GM12878 (cell line): ENCODE results near the gene SERPINB6. TPM values are rescaled to one million over a fixed set of nuclear protein-coding genes. Genes with fewer than 3 reads are reported as not detected.

Source experiments
- ATAC-seq: fragments of 200-7000 bp; cut with Tn5 transposase; 3 replicates; pipeline ENCODE4 v1.9.1; 2020; ENCODE audit warnings: mild to moderate bottlenecking, moderate library complexity
- BruUV-seq: library from RNA; stranded (reverse); fragments of 400-500 nt; replicated peaks from 2 replicates; lab custom pipeline; 2021; lab: Mats Ljungman, UMichigan
- CTCF ChIA-PET: fragments of 300-600 bp; sonication (Branson Sonifier 250); formaldehyde crosslinking; extraction: SDS; loops from one replicate; lab custom pipeline; 2021; ENCODE audit warnings: inconsistent platforms; lab: Yijun Ruan, JAX
- POLR2A ChIA-PET: fragments of 350-600 bp; formaldehyde crosslinking; extraction: SDS; loops from one replicate; lab custom pipeline; 2021; ENCODE audit warnings: inconsistent platforms; lab: Charles Lee
- RAD21 ChIA-PET: fragments of 300-600 bp; sonication (Branson Sonifier 250); formaldehyde crosslinking; loops from one replicate; lab custom pipeline; 2023; ENCODE audit warnings: antibody characterized with exemption; ENCODE audit not compliant: unreplicated experiment; lab: Charles Lee
- SMC1A ChIA-PET: fragments of 300-600 bp; sonication (Branson Sonifier 250); formaldehyde crosslinking; loops from one replicate; lab custom pipeline; 2023; ENCODE audit not compliant: unreplicated experiment, uncharacterized antibody; lab: Charles Lee
- DNase-seq: peaks from one replicate; pipeline ENCODE4 v3.0.0-alpha.2; 2011; ENCODE audit warnings: low read depth, low spot score
- FAIRE-seq: peaks from 3 replicates; lab custom pipeline; 2011; peaks lifted over from hg19 to GRCh38; lab: Jason Lieb, UNC
- H2AFZ ChIP-seq: 2 replicates; pipeline ENCODE4 v1.6.0; 2011; ENCODE audit warnings: low read depth, low read length, control low read depth; ENCODE audit not compliant: control insufficient read depth
- H3K27ac ChIP-seq: 2 replicates; pipeline ENCODE4 v1.5.1; 2011; ENCODE audit warnings: control low read depth; ENCODE audit not compliant: control insufficient read depth, insufficient read depth
- H3K27me3 ChIP-seq, 2 experiments: replicated peaks in 1 of 2; 2 replicates each; pipeline versions ENCODE4 v1.6.0 to v1.6.1; 2011; ENCODE audit warnings: low read length in 1 of 2; ENCODE audit not compliant: control insufficient read depth in 2 of 2, insufficient read depth in 2 of 2
- H3K36me3 ChIP-seq, 2 experiments: 2 replicates each; pipeline ENCODE4 v1.5.1; 2011; ENCODE audit warnings: low read length in 1 of 2; ENCODE audit not compliant: control insufficient read depth in 2 of 2, insufficient read depth in 2 of 2
- H3K4me1 ChIP-seq: 2 replicates; pipeline ENCODE4 v1.6.1; 2011; ENCODE audit warnings: mild to moderate bottlenecking, low read length, moderate library complexity, mixed read lengths; ENCODE audit not compliant: control insufficient read depth, insufficient read depth
- H3K4me2 ChIP-seq: 2 replicates; pipeline ENCODE4 v1.6.0; 2011; ENCODE audit warnings: control low read depth; ENCODE audit not compliant: control insufficient read depth, insufficient read depth
- H3K4me3 ChIP-seq: fragments of 200-600 bp; sonication (generic); 2 replicates; pipeline ENCODE4 v1.5.1; 2016
- H3K79me2 ChIP-seq: 2 replicates; pipeline ENCODE4 v1.6.0; 2011; ENCODE audit warnings: low read length; ENCODE audit not compliant: control insufficient read depth, insufficient read depth
- H3K9ac ChIP-seq: 2 replicates; pipeline ENCODE4 v1.8.0; 2011; ENCODE audit warnings: low read length, control low read depth, mixed read lengths; ENCODE audit not compliant: control insufficient read depth, insufficient read depth
- H3K9me3 ChIP-seq: replicated peaks from 3 replicates; pipeline ENCODE4 v1.5.1; 2011; ENCODE audit warnings: mild to moderate bottlenecking, low read length; ENCODE audit not compliant: control insufficient read depth, insufficient read depth
- H4K20me1 ChIP-seq: 2 replicates; pipeline ENCODE4 v1.6.0; 2011; ENCODE audit not compliant: control insufficient read depth, insufficient read depth
- CBX3 ChIP-seq: fragments of 200-600 bp; sonication (generic); IDR thresholded peaks from 2 replicates; pipeline ENCODE4 v1.6.1; 2016; ENCODE audit warnings: low read depth, borderline replicate concordance
- ETV6 ChIP-seq, 2 experiments: fragments of 450-650 bp in 1 of 2; IDR thresholded peaks in 1 of 2; conservative IDR thresholded peaks in 1 of 2; 2 replicates each; pipeline ENCODE4 v1.6.1; 2014; ENCODE audit warnings: antibody characterized with exemption in 1 of 2, borderline replicate concordance in 1 of 2, low read depth in 1 of 2, mild to moderate bottlenecking in 1 of 2, moderate library complexity in 1 of 2
- EZH2 ChIP-seq: IDR thresholded peaks from 2 replicates; pipeline ENCODE4 v1.6.1; 2012; ENCODE audit warnings: low read depth, mild to moderate bottlenecking, control low read depth, inconsistent platforms, low read length, borderline replicate concordance; ENCODE audit not compliant: control insufficient read depth
- GABPA ChIP-seq: IDR thresholded peaks from 2 replicates; pipeline ENCODE4 v1.6.1; 2014; ENCODE audit warnings: antibody characterized with exemption, low read depth, mild to moderate bottlenecking, inconsistent platforms
- HDGF ChIP-seq: fragments of 450-650 bp; IDR thresholded peaks from 2 replicates; pipeline ENCODE4 v1.6.1; 2016; ENCODE audit warnings: antibody characterized with exemption
- LARP7 ChIP-seq: fragments of 450-650 bp; IDR thresholded peaks from 2 replicates; pipeline ENCODE4 v1.6.1; 2017; ENCODE audit warnings: mild to moderate bottlenecking
- NBN ChIP-seq: fragments of 450-650 bp; IDR thresholded peaks from 2 replicates; pipeline ENCODE4 v1.6.1; 2016
- PAX5 ChIP-seq: IDR thresholded peaks from 2 replicates; pipeline ENCODE4 v1.6.1; 2011; ENCODE audit warnings: low read depth, low read length, borderline replicate concordance
- POLR2AphosphoS5 ChIP-seq: IDR thresholded peaks from 2 replicates; pipeline ENCODE4 v1.6.1; 2011; ENCODE audit warnings: mild to moderate bottlenecking, low read length, inconsistent platforms
- RB1 ChIP-seq: fragments of 450-650 bp; formaldehyde crosslinking; IDR thresholded peaks from 2 replicates; pipeline ENCODE4 v1.6.1; 2017; ENCODE audit warnings: mild to moderate bottlenecking, borderline replicate concordance
- SIX5 ChIP-seq: IDR thresholded peaks from 2 replicates; pipeline ENCODE4 v1.6.1; 2011; ENCODE audit warnings: mild to moderate bottlenecking, low read depth, low read length, moderate library complexity; ENCODE audit not compliant: severe bottlenecking
- SRF ChIP-seq, 2 experiments: IDR thresholded peaks; 2 replicates each; pipeline ENCODE4 v1.6.1; 2011; ENCODE audit warnings: low read depth in 2 of 2, low read length in 2 of 2, mild to moderate bottlenecking in 1 of 2, moderate library complexity in 1 of 2
- STAT3 ChIP-seq: IDR thresholded peaks from 2 replicates; pipeline ENCODE4 v1.6.1; 2011; ENCODE audit warnings: low read depth, low read length, improper control_type of control experiment
- SUPT20H ChIP-seq: IDR thresholded peaks from 2 replicates; pipeline ENCODE4 v1.6.1; 2011; ENCODE audit warnings: low read depth, mild to moderate bottlenecking, low read length, moderate library complexity, borderline replicate concordance; ENCODE audit not compliant: control insufficient read depth
- SUZ12 ChIP-seq: fragments of 200-600 bp; sonication (generic); IDR thresholded peaks from one replicate; pipeline ENCODE4 v1.6.1; 2018; ENCODE audit warnings: antibody characterized with exemption, mild to moderate bottlenecking; ENCODE audit not compliant: unreplicated experiment
- TCF7 ChIP-seq: IDR thresholded peaks from 2 replicates; pipeline ENCODE4 v1.6.1; 2014; ENCODE audit warnings: antibody characterized with exemption, borderline replicate concordance
- ZNF207 ChIP-seq: fragments of 450-650 bp; IDR thresholded peaks from 2 replicates; pipeline ENCODE4 v1.6.1; 2014; ENCODE audit warnings: antibody characterized with exemption, mild to moderate bottlenecking, borderline replicate concordance
- ZZZ3 ChIP-seq: IDR thresholded peaks from 2 replicates; pipeline ENCODE4 v1.6.1; 2011; ENCODE audit warnings: low read depth; ENCODE audit not compliant: control insufficient read depth, insufficient read length
- WGBS: methylation state at CpG from one replicate; pipeline ENCODE4 v1.1.6; 2016; ENCODE audit warnings: low lambda C conversion rate; ENCODE audit not compliant: insufficient replicate concordance, insufficient coverage; ENCODE audit errors: missing lambda C conversion rate; 5-methylcytosine and 5-hydroxymethylcytosine counted together
- in situ Hi-C: fragments of 300-500 bp; cut with MboI; formaldehyde crosslinking; loops from 9 replicates; pipeline ENCODE4 v1.14.3; 2018; ENCODE audit warnings: mixed read lengths
- intact Hi-C: fragments of 100-400 bp; cut with micrococcal nuclease; formaldehyde crosslinking; loops from one replicate; pipeline ENCODE4 v1.14.2; 2022; ENCODE audit not compliant: unreplicated experiment
- polyA plus RNA-seq, 11 experiments: library from polyadenylated mRNA; depleted of rRNA in 4 of 11; unstranded in 6 of 11; stranded (reverse) in 5 of 11; fragments of >200 nt; fragmentation: Nextera tagmentation in 4 of 11; fragmentation: Illumina TruSeq in 1 of 11; extraction: Ambion mirVana in 4 of 11; extraction: Trizol in 1 of 11; gene quantifications; 1 replicate in 1 of 11; 2 replicates in 10 of 11; pipeline versions ENCODE4 v1.2.1 to v1.2.3, GENCODE V29; 2011 to 2016; ENCODE audit warnings: inconsistent platforms in 2 of 11, missing spikeins in 2 of 11, low read depth in 1 of 11
- total RNA-seq, 4 experiments: library from RNA; depleted of rRNA in 3 of 4; stranded (reverse); fragments of >200 nt in 3 of 4; fragmentation: Illumina TruSeq in 1 of 4; extraction: Trizol in 1 of 4; gene quantifications; 2 replicates each; pipeline versions ENCODE4 v1.2.1 to v1.2.3, GENCODE V29; 2013 to 2021
- TF ChIP-seq, protein P1 (sequence below): IDR thresholded peaks from 2 replicates; pipeline ENCODE4 v1.6.1; 2012; ENCODE audit warnings: low read depth, low read length, improper control_type of control experiment
- TF ChIP-seq, protein P2 (sequence below): fragments of 450-650 bp; IDR thresholded peaks from 2 replicates; pipeline ENCODE4 v1.6.1; 2016; ENCODE audit warnings: mild to moderate bottlenecking

SERPINB6 gene
- total and polyA plus RNA-seq, 10 of the 15 experiments (the other 5 are each of a cell fraction or from before 2014, with no cell fraction given): 0.37 to 2.2 (median 0.68) TPM; not detected in 1

DNA sequence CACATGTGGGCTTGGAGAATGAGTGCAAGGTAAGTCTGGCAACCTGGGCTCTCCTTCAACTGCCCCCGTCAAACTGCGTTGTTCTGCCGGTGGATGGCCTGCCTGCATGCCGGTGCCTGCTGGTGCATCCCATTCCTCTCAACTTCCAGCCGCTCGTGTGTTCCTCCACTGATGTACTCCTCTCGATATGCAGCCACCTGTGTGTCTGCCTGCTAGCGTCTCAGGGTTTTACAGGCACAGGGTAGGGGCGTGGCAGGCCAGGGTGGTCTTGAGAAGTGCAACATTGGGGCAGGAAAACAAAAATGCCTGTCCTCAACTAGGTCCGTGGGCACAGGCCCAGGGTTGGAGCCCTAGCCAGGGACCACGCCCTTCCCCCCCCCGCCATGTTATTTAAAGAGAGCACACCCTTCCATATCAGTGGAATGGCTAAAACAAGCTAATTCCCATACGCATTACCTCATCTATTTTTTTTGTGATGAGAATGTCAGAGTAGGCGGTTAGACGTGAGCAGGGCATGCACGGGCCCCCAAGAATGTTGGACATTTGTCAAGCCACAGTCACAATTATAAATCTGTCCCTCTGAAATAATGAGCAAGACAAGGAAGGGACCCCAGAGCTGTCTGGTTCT, 33.2 kb downstream of the SERPINB6 start:
- no peak for DNase-seq
- ChIA-PET POLR2A (interaction anchor here (0.6 kb wide), 1 partner anchor 15 kb away, joined by 3 read pairs; no protein-coding TSS in a partner anchor), RAD21 (interaction anchor here (8.5 kb wide), 1 partner anchor 147 kb away, joined by 74 read pairs; no protein-coding TSS in a partner anchor), SMC1A (interaction anchor here (0.8 kb wide), 1 partner anchor 14 kb away, joined by 3 read pairs; no protein-coding TSS in a partner anchor), CTCF (interaction anchor here (1.7 to 12.7 kb wide), 2 partner anchors 92 to 97 kb away, joined by 5 to 193 read pairs; partner anchors contain the start of gene SERPINB1)
- peaks cover 31% of the 10 kb centered on the region for H3K4me1 ChIP-seq
- in situ Hi-C loops (loop anchor here (5.0 to 25.0 kb wide), 2 partner anchors 81 to 1351 kb away; no protein-coding TSS in a partner anchor), intact Hi-C loops (no loop called here)
- BruUV-seq: no TSS peak
- FAIRE-seq: no peak
- no peak overlapping the region for H3K4me3 ChIP-seq
- H3K4me2 ChIP-seq: no peak overlapping the region
- no peaks in the 10 kb centered on the region for H4K20me1 ChIP-seq
- ATAC-seq: no peak
- H3K9me3 ChIP-seq: peaks cover 28% of the 10 kb centered on the region
- H3K9ac ChIP-seq: no peak overlapping the region
- H3K36me3 ChIP-seq: no peaks in the 10 kb centered on the region
- no peaks in the 10 kb centered on the region for H3K79me2 ChIP-seq
- H3K27ac ChIP-seq: no peak overlapping the region
- TF ChIP-seq TCF7 (no peak), PAX5 (no peak), HDGF (no peak), CBX3 (no peak), ZNF207 (no peak), SUZ12 (no peak), ZZZ3 (no peak), LARP7 (no peak), STAT3 (no peak), POLR2AphosphoS5 (no peak), GABPA (no peak), SUPT20H (no peak), RB1 (no peak), SIX5 (no peak), NBN (no peak), ETV6 (conservative IDR thresholded peaks at IDR 0.05 in 1 of 2, IDR thresholded peaks at IDR 0.05 in 1 of 2; ENCODE audit: borderline replicate concordance in 1 of 2, low read depth in 1 of 2) (no peak), EZH2 (no peak), SRF (IDR thresholded peaks at IDR 0.05; ENCODE audit: low read depth in 2 of 2, low read length in 2 of 2) (no peak)
- TF ChIP-seq, protein P1, sequence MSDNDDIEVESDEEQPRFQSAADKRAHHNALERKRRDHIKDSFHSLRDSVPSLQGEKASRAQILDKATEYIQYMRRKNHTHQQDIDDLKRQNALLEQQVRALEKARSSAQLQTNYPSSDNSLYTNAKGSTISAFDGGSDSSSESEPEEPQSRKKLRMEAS: no peak
- TF ChIP-seq, protein P2, sequence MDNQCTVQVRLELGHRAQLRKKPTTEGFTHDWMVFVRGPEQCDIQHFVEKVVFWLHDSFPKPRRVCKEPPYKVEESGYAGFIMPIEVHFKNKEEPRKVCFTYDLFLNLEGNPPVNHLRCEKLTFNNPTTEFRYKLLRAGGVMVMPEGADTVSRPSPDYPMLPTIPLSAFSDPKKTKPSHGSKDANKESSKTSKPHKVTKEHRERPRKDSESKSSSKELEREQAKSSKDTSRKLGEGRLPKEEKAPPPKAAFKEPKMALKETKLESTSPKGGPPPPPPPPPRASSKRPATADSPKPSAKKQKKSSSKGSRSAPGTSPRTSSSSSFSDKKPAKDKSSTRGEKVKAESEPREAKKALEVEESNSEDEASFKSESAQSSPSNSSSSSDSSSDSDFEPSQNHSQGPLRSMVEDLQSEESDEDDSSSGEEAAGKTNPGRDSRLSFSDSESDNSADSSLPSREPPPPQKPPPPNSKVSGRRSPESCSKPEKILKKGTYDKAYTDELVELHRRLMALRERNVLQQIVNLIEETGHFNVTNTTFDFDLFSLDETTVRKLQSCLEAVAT: no peak
- no peak overlapping the region for H2AFZ ChIP-seq
- 82% methylated on average over 16 of the region's 16 CpGs for WGBS
- peaks cover 0 to 9% of the 10 kb centered on the region in 2 experiments; a peak in 2 of 4 replicates for H3K27me3 ChIP-seq
